Measurements from ENCODE around the gene C16orf92. TPM values are rescaled to one million over a fixed set of nuclear protein-coding genes. Genes with fewer than 3 reads are reported as not detected.

The C16orf92 gene
- total and polyA plus RNA-seq, 2 of the 13 experiments (the other 11 are each of a cell fraction or from before 2014, with no cell fraction given) = not detected

DNA sequence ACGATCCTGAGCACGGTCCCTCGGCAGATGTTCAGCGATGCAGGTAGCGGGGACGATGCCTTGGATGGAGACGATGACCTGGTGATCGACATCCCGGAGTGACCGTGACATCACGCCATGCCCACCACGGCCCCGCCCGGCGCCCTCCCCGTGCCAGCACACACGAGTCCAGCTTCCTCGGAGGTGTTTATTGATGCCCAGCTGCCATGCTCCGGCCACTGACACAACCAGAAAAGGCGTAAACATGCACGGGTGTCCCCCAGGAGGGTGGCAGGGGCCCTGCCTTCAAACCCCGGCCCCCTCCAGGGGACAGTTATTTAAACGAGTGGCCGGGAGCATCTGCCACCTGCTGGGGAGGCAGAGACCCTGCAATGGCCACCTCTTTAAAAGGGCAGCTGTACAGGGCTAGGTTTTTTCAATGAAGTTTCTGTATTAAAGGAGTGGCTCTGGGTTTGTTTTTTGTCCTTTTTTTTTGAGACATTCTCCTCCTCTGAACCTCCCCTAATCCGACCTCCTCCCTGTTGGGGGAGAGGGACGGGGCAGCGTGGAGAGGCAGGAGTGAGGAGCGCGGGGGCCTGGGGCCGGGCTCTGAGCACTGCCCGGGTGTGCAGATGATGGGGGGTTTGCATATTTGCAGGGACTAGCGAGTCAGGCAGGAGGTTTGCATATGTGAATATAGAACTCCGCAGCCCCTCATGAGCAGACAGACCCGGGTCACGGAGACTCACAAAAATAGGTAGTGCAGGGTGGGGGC is 17.5 kb upstream of the C16orf92 start (continued):
- TF ChIP-seq REST (IDR thresholded peaks at IDR 0.05; ENCODE audit: borderline replicate concordance in 1 of 2, low read depth in 1 of 2, low read length in 2 of 2) (no peak), BRCA1 (CRISPR knock-in tag; IDR thresholded peaks at IDR 0.05) (no peak), ZNF543 (CRISPR knock-in tag; IDR thresholded peaks at IDR 0.05) (no peak), HNF4G (IDR thresholded peaks at IDR 0.05; ENCODE audit: borderline replicate concordance, low read depth, low read length) (no peak), HNF4G (CRISPR knock-in tag; IDR thresholded peaks at IDR 0.05; ENCODE audit: borderline replicate concordance, low read depth) (no peak), ZNF251 (CRISPR knock-in tag; IDR thresholded peaks at IDR 0.05) (no peak), TGIF2 (CRISPR knock-in tag; IDR thresholded peaks at IDR 0.05) (no peak), ZNF766 (CRISPR knock-in tag; IDR thresholded peaks at IDR 0.05; ENCODE audit: borderline replicate concordance) (no peak), RAD21 (CRISPR knock-in tag; IDR thresholded peaks at IDR 0.05) (peak; percentile 75), ZNF674 (CRISPR knock-in tag; IDR thresholded peaks at IDR 0.05; ENCODE audit: low read depth) (no peak), BCL6 (CRISPR knock-in tag; IDR thresholded peaks at IDR 0.05) (no peak), MAFK (conservative IDR thresholded peaks at IDR 0.05 in 1 of 2, IDR thresholded peaks at IDR 0.05 in 1 of 2; ENCODE audit: low read length in 2 of 2) (no peak), PLRG1 (conservative IDR thresholded peaks at IDR 0.05) (no peak), ZNF501 (CRISPR knock-in tag; IDR thresholded peaks at IDR 0.05) (no peak), HNRNPL (IDR thresholded peaks at IDR 0.05; ENCODE audit: low read depth, low read length) (peak; percentile 83)
- TF ChIP-seq, protein P1, sequence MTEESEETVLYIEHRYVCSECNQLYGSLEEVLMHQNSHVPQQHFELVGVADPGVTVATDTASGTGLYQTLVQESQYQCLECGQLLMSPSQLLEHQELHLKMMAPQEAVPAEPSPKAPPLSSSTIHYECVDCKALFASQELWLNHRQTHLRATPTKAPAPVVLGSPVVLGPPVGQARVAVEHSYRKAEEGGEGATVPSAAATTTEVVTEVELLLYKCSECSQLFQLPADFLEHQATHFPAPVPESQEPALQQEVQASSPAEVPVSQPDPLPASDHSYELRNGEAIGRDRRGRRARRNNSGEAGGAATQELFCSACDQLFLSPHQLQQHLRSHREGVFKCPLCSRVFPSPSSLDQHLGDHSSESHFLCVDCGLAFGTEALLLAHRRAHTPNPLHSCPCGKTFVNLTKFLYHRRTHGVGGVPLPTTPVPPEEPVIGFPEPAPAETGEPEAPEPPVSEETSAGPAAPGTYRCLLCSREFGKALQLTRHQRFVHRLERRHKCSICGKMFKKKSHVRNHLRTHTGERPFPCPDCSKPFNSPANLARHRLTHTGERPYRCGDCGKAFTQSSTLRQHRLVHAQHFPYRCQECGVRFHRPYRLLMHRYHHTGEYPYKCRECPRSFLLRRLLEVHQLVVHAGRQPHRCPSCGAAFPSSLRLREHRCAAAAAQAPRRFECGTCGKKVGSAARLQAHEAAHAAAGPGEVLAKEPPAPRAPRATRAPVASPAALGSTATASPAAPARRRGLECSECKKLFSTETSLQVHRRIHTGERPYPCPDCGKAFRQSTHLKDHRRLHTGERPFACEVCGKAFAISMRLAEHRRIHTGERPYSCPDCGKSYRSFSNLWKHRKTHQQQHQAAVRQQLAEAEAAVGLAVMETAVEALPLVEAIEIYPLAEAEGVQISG (CRISPR knock-in tag; IDR thresholded peaks at IDR 0.05) = 0 out of 2 replicates have a peak, but pooled peaks have one; percentile 45
